ENCODE data around the gene RBM27. TPM values are rescaled to one million over a fixed set of nuclear protein-coding genes. Genes with fewer than 3 reads are reported as not detected.

Gene RBM27
- total RNA-seq, 1 experiment from 2014 or later = 32.6 TPM

DNA sequence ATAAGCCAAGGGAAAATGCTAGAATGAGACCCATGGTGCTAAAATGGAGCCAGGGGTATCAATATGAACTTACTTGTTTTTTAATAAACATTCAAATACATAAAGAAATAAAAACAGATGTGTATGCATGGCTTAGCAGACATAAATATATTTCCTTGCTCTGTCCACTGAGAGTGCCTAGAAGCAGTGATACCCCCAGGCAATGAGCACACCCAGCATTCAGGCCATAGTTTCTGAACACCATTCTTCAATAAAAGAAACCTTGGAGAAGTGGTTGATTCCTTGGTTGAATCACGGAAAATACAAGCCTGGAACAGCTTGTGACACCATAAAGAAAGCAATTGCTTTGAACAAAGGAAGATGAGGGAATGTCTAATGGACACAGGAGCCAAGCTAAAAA is 37.5 kb upstream of the RBM27 start:
- H3K4me1 Mint-ChIP-seq = no peaks in the 10 kb centered on the region
- ChIA-PET CTCF (no interaction called here), POLR2A (interaction anchor here (0.6 kb wide), 1 partner anchor 8 kb away, joined by 4 read pairs; no protein-coding TSS in a partner anchor)
- H3K9me3 Mint-ChIP-seq = no peaks in the 10 kb centered on the region
- TF ChIP-seq, protein P1, sequence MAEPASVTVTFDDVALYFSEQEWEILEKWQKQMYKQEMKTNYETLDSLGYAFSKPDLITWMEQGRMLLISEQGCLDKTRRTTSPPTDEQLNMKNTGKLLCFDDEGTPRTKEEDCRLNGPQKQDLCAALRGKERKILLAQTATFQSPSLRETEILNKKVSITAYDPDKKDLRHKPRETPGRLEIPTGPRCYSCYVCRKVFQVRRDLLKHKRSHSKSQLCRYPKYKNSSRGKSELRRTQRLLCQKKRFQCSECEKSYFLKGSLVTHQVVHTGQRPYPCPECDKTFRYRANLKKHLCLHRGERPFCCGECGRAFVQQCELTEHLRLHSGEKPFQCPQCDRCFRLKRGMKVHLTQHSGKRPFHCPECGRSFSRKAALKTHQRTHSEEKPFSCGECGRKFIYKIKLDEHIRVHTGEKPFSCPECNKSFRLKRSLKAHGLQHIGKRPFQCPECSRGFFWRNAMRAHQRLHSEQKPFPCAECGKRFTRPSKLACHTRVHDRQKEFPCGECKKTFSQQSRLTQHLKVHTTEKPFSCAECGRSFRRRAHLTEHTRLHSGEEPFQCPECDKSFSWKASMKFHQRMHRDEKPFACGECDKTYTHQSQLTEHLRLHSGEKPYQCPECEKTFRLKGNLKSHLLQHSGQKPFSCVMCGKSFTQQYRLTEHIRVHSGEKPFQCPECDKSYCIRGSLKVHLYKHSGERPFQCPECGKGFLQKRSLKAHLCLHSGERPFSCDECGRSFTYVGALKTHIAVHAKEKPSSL (CRISPR knock-in tag; conservative IDR thresholded peaks at IDR 0.05) = no peak
- TF ChIP-seq SP1 (CRISPR knock-in tag; conservative IDR thresholded peaks at IDR 0.05) (no peak), RELA (CRISPR knock-in tag; IDR thresholded peaks at IDR 0.05; ENCODE audit: borderline replicate concordance) (no peak), ZNF232 (CRISPR knock-in tag; IDR thresholded peaks at IDR 0.05) (no peak), ZNF121 (CRISPR knock-in tag; IDR thresholded peaks at IDR 0.05) (no peak), MXD4 (CRISPR knock-in tag; IDR thresholded peaks at IDR 0.05; ENCODE audit: borderline replicate concordance) (no peak), GABPB1 (CRISPR knock-in tag; IDR thresholded peaks at IDR 0.05) (no peak), NR1H2 (CRISPR knock-in tag; IDR thresholded peaks at IDR 0.05) (no peak), ZNF423 (CRISPR knock-in tag; IDR thresholded peaks at IDR 0.05) (no peak), ZNF263 (CRISPR knock-in tag; IDR thresholded peaks at IDR 0.05; ENCODE audit: low read depth) (no peak), JUN (CRISPR knock-in tag; IDR thresholded peaks at IDR 0.05) (no peak), SOX15 (CRISPR knock-in tag; IDR thresholded peaks at IDR 0.05) (no peak)
- TF ChIP-seq, protein P2, sequence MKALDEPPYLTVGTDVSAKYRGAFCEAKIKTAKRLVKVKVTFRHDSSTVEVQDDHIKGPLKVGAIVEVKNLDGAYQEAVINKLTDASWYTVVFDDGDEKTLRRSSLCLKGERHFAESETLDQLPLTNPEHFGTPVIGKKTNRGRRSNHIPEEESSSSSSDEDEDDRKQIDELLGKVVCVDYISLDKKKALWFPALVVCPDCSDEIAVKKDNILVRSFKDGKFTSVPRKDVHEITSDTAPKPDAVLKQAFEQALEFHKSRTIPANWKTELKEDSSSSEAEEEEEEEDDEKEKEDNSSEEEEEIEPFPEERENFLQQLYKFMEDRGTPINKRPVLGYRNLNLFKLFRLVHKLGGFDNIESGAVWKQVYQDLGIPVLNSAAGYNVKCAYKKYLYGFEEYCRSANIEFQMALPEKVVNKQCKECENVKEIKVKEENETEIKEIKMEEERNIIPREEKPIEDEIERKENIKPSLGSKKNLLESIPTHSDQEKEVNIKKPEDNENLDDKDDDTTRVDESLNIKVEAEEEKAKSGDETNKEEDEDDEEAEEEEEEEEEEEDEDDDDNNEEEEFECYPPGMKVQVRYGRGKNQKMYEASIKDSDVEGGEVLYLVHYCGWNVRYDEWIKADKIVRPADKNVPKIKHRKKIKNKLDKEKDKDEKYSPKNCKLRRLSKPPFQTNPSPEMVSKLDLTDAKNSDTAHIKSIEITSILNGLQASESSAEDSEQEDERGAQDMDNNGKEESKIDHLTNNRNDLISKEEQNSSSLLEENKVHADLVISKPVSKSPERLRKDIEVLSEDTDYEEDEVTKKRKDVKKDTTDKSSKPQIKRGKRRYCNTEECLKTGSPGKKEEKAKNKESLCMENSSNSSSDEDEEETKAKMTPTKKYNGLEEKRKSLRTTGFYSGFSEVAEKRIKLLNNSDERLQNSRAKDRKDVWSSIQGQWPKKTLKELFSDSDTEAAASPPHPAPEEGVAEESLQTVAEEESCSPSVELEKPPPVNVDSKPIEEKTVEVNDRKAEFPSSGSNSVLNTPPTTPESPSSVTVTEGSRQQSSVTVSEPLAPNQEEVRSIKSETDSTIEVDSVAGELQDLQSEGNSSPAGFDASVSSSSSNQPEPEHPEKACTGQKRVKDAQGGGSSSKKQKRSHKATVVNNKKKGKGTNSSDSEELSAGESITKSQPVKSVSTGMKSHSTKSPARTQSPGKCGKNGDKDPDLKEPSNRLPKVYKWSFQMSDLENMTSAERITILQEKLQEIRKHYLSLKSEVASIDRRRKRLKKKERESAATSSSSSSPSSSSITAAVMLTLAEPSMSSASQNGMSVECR (CRISPR knock-in tag; IDR thresholded peaks at IDR 0.05; ENCODE audit: borderline replicate concordance) = no peak
- TF ChIP-seq, protein P3, sequence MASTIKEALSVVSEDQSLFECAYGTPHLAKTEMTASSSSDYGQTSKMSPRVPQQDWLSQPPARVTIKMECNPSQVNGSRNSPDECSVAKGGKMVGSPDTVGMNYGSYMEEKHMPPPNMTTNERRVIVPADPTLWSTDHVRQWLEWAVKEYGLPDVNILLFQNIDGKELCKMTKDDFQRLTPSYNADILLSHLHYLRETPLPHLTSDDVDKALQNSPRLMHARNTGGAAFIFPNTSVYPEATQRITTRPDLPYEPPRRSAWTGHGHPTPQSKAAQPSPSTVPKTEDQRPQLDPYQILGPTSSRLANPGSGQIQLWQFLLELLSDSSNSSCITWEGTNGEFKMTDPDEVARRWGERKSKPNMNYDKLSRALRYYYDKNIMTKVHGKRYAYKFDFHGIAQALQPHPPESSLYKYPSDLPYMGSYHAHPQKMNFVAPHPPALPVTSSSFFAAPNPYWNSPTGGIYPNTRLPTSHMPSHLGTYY (CRISPR knock-in tag; IDR thresholded peaks at IDR 0.05) = no peak
- ATAC-seq (no peak), DNase-seq (ENCODE audit: low spot score) (no peak)
- no peak overlapping the region for H3K27ac Mint-ChIP-seq
- no peak overlapping the region for H3K4me3 Mint-ChIP-seq
- H3K27me3 Mint-ChIP-seq (ENCODE audit: low read depth) = no peaks in the 10 kb centered on the region
- peaks cover 75% of the 10 kb centered on the region for H3K36me3 Mint-ChIP-seq

DNA sequence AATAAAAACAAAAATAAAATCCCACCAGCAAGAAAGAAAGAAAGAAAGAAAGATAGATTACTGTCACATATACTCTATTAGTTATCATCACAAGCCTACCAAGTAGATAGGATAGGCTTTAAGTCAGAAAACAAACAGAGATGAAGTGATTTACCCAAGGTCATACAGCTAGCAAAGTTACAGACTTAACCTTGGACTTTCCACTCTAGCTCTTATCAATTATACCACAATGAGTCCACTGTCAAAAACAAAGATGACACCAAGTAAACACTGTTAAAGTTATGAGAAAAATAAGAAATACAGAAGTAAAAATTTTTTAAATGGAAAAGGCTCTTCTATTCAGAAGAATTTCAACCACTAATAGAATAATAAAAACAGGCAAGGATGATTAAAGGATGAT is 34.3 kb upstream of the RBM27 start:
- Mint-ChIP-seq H3K27ac (no peak overlapping the region), H3K4me3 (no peak overlapping the region), H3K9me3 (no peaks in the 10 kb centered on the region), H3K36me3 (peaks cover 66% of the 10 kb centered on the region), H3K27me3 (ENCODE audit: low read depth) (no peaks in the 10 kb centered on the region), H3K4me1 (no peaks in the 10 kb centered on the region)
- ChIA-PET POLR2A (no interaction called here), CTCF (no interaction called here)
- ATAC-seq (no peak), DNase-seq (ENCODE audit: low spot score) (no peak)
- TF ChIP-seq, protein P4, sequence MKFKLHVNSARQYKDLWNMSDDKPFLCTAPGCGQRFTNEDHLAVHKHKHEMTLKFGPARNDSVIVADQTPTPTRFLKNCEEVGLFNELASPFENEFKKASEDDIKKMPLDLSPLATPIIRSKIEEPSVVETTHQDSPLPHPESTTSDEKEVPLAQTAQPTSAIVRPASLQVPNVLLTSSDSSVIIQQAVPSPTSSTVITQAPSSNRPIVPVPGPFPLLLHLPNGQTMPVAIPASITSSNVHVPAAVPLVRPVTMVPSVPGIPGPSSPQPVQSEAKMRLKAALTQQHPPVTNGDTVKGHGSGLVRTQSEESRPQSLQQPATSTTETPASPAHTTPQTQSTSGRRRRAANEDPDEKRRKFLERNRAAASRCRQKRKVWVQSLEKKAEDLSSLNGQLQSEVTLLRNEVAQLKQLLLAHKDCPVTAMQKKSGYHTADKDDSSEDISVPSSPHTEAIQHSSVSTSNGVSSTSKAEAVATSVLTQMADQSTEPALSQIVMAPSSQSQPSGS (CRISPR knock-in tag; IDR thresholded peaks at IDR 0.05; ENCODE audit: borderline replicate concordance, low read depth) = no peak
- TF ChIP-seq, protein P5, sequence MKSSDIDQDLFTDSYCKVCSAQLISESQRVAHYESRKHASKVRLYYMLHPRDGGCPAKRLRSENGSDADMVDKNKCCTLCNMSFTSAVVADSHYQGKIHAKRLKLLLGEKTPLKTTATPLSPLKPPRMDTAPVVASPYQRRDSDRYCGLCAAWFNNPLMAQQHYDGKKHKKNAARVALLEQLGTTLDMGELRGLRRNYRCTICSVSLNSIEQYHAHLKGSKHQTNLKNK (CRISPR knock-in tag; IDR thresholded peaks at IDR 0.05) = no peak
- no peak for TF ChIP-seq GRHL2 (CRISPR knock-in tag; IDR thresholded peaks at IDR 0.05; ENCODE audit: insufficient replicate concordance, severe bottlenecking)
- TF ChIP-seq FOXP1 (CRISPR knock-in tag; IDR thresholded peaks at IDR 0.05; ENCODE audit: borderline replicate concordance) = no peak
- TF ChIP-seq, protein P6, sequence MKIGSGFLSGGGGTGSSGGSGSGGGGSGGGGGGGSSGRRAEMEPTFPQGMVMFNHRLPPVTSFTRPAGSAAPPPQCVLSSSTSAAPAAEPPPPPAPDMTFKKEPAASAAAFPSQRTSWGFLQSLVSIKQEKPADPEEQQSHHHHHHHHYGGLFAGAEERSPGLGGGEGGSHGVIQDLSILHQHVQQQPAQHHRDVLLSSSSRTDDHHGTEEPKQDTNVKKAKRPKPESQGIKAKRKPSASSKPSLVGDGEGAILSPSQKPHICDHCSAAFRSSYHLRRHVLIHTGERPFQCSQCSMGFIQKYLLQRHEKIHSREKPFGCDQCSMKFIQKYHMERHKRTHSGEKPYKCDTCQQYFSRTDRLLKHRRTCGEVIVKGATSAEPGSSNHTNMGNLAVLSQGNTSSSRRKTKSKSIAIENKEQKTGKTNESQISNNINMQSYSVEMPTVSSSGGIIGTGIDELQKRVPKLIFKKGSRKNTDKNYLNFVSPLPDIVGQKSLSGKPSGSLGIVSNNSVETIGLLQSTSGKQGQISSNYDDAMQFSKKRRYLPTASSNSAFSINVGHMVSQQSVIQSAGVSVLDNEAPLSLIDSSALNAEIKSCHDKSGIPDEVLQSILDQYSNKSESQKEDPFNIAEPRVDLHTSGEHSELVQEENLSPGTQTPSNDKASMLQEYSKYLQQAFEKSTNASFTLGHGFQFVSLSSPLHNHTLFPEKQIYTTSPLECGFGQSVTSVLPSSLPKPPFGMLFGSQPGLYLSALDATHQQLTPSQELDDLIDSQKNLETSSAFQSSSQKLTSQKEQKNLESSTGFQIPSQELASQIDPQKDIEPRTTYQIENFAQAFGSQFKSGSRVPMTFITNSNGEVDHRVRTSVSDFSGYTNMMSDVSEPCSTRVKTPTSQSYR (CRISPR knock-in tag; IDR thresholded peaks at IDR 0.05) = no peak
- TF ChIP-seq IRF2 (CRISPR knock-in tag; IDR thresholded peaks at IDR 0.05; ENCODE audit: borderline replicate concordance, low read depth) = no peak
- TF ChIP-seq EMX1 (CRISPR knock-in tag; IDR thresholded peaks at IDR 0.05) = no peak
- TF ChIP-seq, protein P7, sequence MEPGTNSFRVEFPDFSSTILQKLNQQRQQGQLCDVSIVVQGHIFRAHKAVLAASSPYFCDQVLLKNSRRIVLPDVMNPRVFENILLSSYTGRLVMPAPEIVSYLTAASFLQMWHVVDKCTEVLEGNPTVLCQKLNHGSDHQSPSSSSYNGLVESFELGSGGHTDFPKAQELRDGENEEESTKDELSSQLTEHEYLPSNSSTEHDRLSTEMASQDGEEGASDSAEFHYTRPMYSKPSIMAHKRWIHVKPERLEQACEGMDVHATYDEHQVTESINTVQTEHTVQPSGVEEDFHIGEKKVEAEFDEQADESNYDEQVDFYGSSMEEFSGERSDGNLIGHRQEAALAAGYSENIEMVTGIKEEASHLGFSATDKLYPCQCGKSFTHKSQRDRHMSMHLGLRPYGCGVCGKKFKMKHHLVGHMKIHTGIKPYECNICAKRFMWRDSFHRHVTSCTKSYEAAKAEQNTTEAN (CRISPR knock-in tag; IDR thresholded peaks at IDR 0.05) = no peak
- no peak for TF ChIP-seq ZNF416 (CRISPR knock-in tag; IDR thresholded peaks at IDR 0.05)
- no peak for TF ChIP-seq SOX15 (CRISPR knock-in tag; IDR thresholded peaks at IDR 0.05)
